Natural killer cell treated with Interleukin-12 subunit alpha and Interleukin-12 subunit beta and Interleukin-15 and Interleukin-18, amount 100 ng/mL, for 72 hours (primary cell): ENCODE data around the gene TUBB. TPM values are rescaled to one million over a fixed set of nuclear protein-coding genes. Genes with fewer than 3 reads are reported as not detected.

Experiments
- total RNA-seq, 2 donors: library from RNA; stranded (reverse); gene quantifications; one replicate each; pipeline ENCODE4 v1.2.3, GENCODE V29; 2022

The TUBB gene
- total RNA-seq, 2 donors from 2014 or later: 938 to 1,043 TPM

Other genes starting within 250 kb of the TUBB start
- gene HLA-E, start 230.8 kb upstream of the TUBB start, total RNA-seq: 100 to 1,000 TPM; 355 to 567 TPM
- gene GNL1, start 163.9 kb upstream of the TUBB start, total RNA-seq: 10 to 100 TPM; 59.8 to 70.5 TPM
- 10 to 100 TPM; 13.0 to 23.8 TPM for gene PRR3, start 163.1 kb upstream of the TUBB start, total RNA-seq
- gene ABCF1, start 148.9 kb upstream of the TUBB start, total RNA-seq: 100 to 1,000 TPM in 1 of 2 donors, 10 to 100 TPM in 1; 94.8 to 122 TPM
- gene PPP1R10, start 103.1 kb upstream of the TUBB start, total RNA-seq: 100 to 1,000 TPM in 1 of 2 donors, 10 to 100 TPM in 1; 97.9 to 119 TPM
- gene MRPS18B, start 102.5 kb upstream of the TUBB start, total RNA-seq: 10 to 100 TPM; 43.9 to 58.4 TPM
- 10 to 100 TPM in 1 of 2 donors, 1 to 10 TPM in 1; 7.3 to 15.8 TPM for gene ATAT1, start 93.5 kb upstream of the TUBB start, total RNA-seq
- 10 to 100 TPM; 29.6 to 32.5 TPM for gene C6orf136, start 73.2 kb upstream of the TUBB start, total RNA-seq
- gene DHX16, start 47.3 kb upstream of the TUBB start, total RNA-seq: 10 to 100 TPM; 50.7 to 64.2 TPM
- 100 to 1,000 TPM; 168 to 271 TPM for gene PPP1R18, start 33.7 kb upstream of the TUBB start, total RNA-seq
- 10 to 100 TPM; 11.7 to 24.2 TPM for gene NRM, start 29.4 kb upstream of the TUBB start, total RNA-seq
- 100 to 1,000 TPM in 1 of 2 donors, 10 to 100 TPM in 1; 64.1 to 118 TPM for gene MDC1, start 3.1 kb upstream of the TUBB start, total RNA-seq
- gene FLOT1, start 22.3 kb downstream of the TUBB start, total RNA-seq: 100 to 1,000 TPM; 219 to 319 TPM
- gene IER3, start 24.2 kb downstream of the TUBB start, total RNA-seq: 100 to 1,000 TPM; 128 to 346 TPM
- 1 to 10 TPM; 2.9 to 7.4 TPM for gene DDR1, start 164.2 kb downstream of the TUBB start, total RNA-seq
- gene GTF2H4, start 187.9 kb downstream of the TUBB start, total RNA-seq: 10 to 100 TPM; 29.4 to 49.5 TPM
- 10 to 100 TPM; 47.2 to 90.5 TPM for gene VARS2, start 193.9 kb downstream of the TUBB start, total RNA-seq
- not detected for gene SFTA2, start 211.8 kb downstream of the TUBB start, total RNA-seq
- gene MUCL3, start 220.6 kb downstream of the TUBB start, total RNA-seq: not detected